ENCODE results near the gene ZNF672. TPM values are rescaled to one million over a fixed set of nuclear protein-coding genes. Genes with fewer than 3 reads are reported as not detected.

The ZNF672 gene
- total and polyA plus RNA-seq, 2 of the 4 experiments (the other 2 are of a cell fraction), result 6.6 to 12.6 TPM

DNA sequence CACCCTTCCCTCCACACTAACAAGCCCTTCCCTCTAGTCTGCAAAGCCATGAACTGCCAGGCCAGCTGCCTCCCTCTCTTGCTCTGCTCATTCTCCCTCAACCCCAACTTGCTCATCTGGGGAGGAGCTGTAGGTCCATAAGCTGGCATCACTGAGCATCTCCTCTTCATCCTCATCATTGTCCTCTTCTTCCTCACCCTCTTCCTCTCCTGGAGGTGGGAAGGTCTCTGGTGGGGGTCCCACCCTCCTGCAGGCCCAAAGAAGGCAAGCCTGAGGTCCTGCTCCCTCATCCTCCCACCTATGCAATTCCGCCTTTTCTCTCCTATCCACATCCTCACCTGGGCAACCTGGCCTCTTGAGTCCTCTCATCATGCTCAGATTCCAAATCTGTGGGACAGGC, 18.2 kb downstream of the ZNF672 start:
- no peak overlapping the region for H3K18ac ChIP-seq (ENCODE audit: low read depth, low read length)
- H3K56ac ChIP-seq (ENCODE audit: extremely low read depth, insufficient read depth, low read length), result no peak overlapping the region
- H3K9ac ChIP-seq (ENCODE audit: low read depth, low read length), result no peak overlapping the region
- no peaks in the 10 kb centered on the region for H4K20me1 ChIP-seq (ENCODE audit: insufficient read depth, low read length)
- dilution Hi-C loops (cut with HindIII; ENCODE audit: low sequenced_read_pairs, unreplicated experiment), result no loop called here
- no peak overlapping the region for H3K4ac ChIP-seq (ENCODE audit: low read depth, low read length)
- H4K5ac ChIP-seq (ENCODE audit: low read depth, low read length), result no peak overlapping the region
- no peaks in the 10 kb centered on the region for H3K27me3 ChIP-seq (ENCODE audit: control insufficient read depth, insufficient read depth, low read length)
- H2AK9ac ChIP-seq (replicated peaks; ENCODE audit: low read depth, low read length, poor library complexity), result no peak overlapping the region
- no peak overlapping the region for H3K27ac ChIP-seq (ENCODE audit: insufficient read depth, low read length)
- H4K91ac ChIP-seq (ENCODE audit: insufficient read depth, low read depth, low read length), result no peak overlapping the region
- peaks cover 19% of the 10 kb centered on the region; the same call in 1 of the 2 replicates for H3K36me3 ChIP-seq (ENCODE audit: control insufficient read depth, insufficient read depth, low read length)
- no CpG with 5 or more reads among the region's 1 CpG for WGBS, 2 experiments (ENCODE audit: extremely low coverage in 2 of 2, insufficient read length in 1 of 2)
- peaks cover 23 to 41% of the 10 kb centered on the region in 2 experiments for H3K79me1 ChIP-seq (ENCODE audit: low read depth in 1 of 2, low read length in 2 of 2)
- H2BK15ac ChIP-seq (ENCODE audit: low read depth, low read length), result no peak overlapping the region
- no peak overlapping the region for H3K23ac ChIP-seq (ENCODE audit: low read depth, low read length)
- H2AK5ac ChIP-seq (ENCODE audit: low read depth, low read length), result no peak overlapping the region
- DNase-seq, result no peak
- H2AFZ ChIP-seq (replicated peaks; ENCODE audit: low read length, poor library complexity), result no peak overlapping the region
- H2BK5ac ChIP-seq (ENCODE audit: low read depth, low read length, poor library complexity, severe bottlenecking), result no peak overlapping the region
- no peak overlapping the region for H2BK20ac ChIP-seq (ENCODE audit: low read depth, low read length)
- H2BK120ac ChIP-seq (ENCODE audit: low read depth, low read length), result no peak overlapping the region
- no peak overlapping the region for H3K4me3 ChIP-seq (ENCODE audit: insufficient read depth, low read depth, low read length)
- POLR2A ChIA-PET (ENCODE audit: unreplicated experiment), result no interaction called here
- H3K9me1 ChIP-seq (ENCODE audit: insufficient read depth, low read length), result peaks cover 23% of the 10 kb centered on the region; the same call in 1 of the 2 replicates
- intact Hi-C loops (cut with micrococcal nuclease), result no loop called here
- H3K14ac ChIP-seq (replicated peaks; ENCODE audit: low read depth, low read length), result no peak overlapping the region
- TF ChIP-seq MAFK (IDR thresholded peaks at IDR 0.05; ENCODE audit: low read depth, low read length) (no peak), POLR2A (IDR thresholded peaks at IDR 0.05; ENCODE audit: low read depth, low read length) (no peak)
- TF ChIP-seq, protein P1, sequence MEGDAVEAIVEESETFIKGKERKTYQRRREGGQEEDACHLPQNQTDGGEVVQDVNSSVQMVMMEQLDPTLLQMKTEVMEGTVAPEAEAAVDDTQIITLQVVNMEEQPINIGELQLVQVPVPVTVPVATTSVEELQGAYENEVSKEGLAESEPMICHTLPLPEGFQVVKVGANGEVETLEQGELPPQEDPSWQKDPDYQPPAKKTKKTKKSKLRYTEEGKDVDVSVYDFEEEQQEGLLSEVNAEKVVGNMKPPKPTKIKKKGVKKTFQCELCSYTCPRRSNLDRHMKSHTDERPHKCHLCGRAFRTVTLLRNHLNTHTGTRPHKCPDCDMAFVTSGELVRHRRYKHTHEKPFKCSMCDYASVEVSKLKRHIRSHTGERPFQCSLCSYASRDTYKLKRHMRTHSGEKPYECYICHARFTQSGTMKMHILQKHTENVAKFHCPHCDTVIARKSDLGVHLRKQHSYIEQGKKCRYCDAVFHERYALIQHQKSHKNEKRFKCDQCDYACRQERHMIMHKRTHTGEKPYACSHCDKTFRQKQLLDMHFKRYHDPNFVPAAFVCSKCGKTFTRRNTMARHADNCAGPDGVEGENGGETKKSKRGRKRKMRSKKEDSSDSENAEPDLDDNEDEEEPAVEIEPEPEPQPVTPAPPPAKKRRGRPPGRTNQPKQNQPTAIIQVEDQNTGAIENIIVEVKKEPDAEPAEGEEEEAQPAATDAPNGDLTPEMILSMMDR (conservative IDR thresholded peaks at IDR 0.05; ENCODE audit: low read depth, low read length), result no peak
- H3K4me1 ChIP-seq (ENCODE audit: control insufficient read depth, insufficient read depth, low read length), result peaks cover 13% of the 10 kb centered on the region
- H3K4me2 ChIP-seq (ENCODE audit: low read depth, low read length), result no peak overlapping the region
- H3K9me3 ChIP-seq (ENCODE audit: control insufficient read depth, insufficient read depth, low read length), result no peaks in the 10 kb centered on the region
- in situ Hi-C loops (cut with MboI; ENCODE audit: low sequenced_read_pairs), result no loop called here
- CTCF ChIA-PET, result no interaction called here
- no TSS peak for BruUV-seq (replicated peaks)
- ATAC-seq (ENCODE audit: low read depth), result no peak
- H4K8ac ChIP-seq (ENCODE audit: low read depth in 2 of 2, low read length in 2 of 2), result no peak overlapping the region

Measured in IMR-90 (cell line).